Measurements from ENCODE around the gene RNPEP.

Gene RNPEP

DNA sequence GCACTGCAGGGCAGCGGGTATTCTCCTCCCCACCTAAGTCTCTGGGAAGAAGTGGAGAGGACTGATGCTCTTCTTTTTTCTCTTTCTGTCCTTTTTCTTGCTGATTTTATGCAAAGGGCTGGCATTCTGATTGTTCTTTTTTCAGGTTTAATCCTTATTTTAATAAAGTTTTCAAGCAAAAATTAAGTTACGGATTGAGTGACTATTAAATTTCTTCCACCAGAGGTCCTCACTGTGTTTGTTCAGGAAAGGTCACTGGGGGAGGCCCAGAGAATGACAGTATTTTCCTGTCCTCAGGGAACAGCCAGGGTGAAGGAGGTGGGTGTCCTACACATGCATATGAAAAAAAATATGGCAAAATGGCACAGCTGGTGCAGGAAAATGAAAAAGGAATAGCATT, 23.5 kb downstream of the RNPEP start:
- H3K27me3 Mint-ChIP-seq: no peaks in the 10 kb centered on the region
- H3K4me1 Mint-ChIP-seq: peaks cover 7% of the 10 kb centered on the region
- no peaks in the 10 kb centered on the region for H3K9me3 Mint-ChIP-seq
- H3K4me3 Mint-ChIP-seq: no peak overlapping the region
- ATAC-seq (replicated peaks; ENCODE audit: extremely low read depth, poor library complexity, severe bottlenecking) (no peak), DNase-seq (ENCODE audit: low spot score in 2 of 2) (no peak)
- no peak overlapping the region for H3K27ac Mint-ChIP-seq (ENCODE audit: low read depth)
- peaks cover 32% of the 10 kb centered on the region for H3K36me3 Mint-ChIP-seq (ENCODE audit: insufficient read depth)

DNA sequence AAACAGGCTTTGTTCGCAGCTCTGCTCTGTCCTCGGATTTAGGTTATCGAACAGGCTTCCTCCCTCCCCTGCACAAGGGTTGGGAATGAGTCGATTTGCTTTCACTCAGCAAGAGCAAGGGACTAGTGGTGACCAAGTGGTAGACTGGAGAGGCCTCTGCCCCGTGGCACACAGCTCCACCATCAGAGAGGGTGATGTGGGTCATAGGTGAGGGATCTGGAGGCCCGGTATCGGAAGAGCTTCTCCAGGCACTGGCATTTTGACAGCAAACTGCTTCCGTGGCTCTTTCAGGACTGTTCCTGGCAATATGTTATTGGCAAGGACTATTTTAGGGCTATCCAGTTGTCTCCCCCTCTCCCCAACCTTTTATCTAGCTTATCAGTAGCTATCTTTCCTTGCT, 24.9 kb downstream of the RNPEP start:
- H3K36me3 Mint-ChIP-seq (ENCODE audit: insufficient read depth): peaks cover 26% of the 10 kb centered on the region
- H3K27ac Mint-ChIP-seq (ENCODE audit: low read depth): no peak overlapping the region
- no peak for DNase-seq (ENCODE audit: low spot score in 2 of 2)
- no peaks in the 10 kb centered on the region for H3K9me3 Mint-ChIP-seq
- H3K27me3 Mint-ChIP-seq: no peaks in the 10 kb centered on the region
- ATAC-seq (replicated peaks; ENCODE audit: extremely low read depth, poor library complexity, severe bottlenecking): no peak
- H3K4me3 Mint-ChIP-seq: no peak overlapping the region
- peaks cover 7% of the 10 kb centered on the region for H3K4me1 Mint-ChIP-seq

DNA sequence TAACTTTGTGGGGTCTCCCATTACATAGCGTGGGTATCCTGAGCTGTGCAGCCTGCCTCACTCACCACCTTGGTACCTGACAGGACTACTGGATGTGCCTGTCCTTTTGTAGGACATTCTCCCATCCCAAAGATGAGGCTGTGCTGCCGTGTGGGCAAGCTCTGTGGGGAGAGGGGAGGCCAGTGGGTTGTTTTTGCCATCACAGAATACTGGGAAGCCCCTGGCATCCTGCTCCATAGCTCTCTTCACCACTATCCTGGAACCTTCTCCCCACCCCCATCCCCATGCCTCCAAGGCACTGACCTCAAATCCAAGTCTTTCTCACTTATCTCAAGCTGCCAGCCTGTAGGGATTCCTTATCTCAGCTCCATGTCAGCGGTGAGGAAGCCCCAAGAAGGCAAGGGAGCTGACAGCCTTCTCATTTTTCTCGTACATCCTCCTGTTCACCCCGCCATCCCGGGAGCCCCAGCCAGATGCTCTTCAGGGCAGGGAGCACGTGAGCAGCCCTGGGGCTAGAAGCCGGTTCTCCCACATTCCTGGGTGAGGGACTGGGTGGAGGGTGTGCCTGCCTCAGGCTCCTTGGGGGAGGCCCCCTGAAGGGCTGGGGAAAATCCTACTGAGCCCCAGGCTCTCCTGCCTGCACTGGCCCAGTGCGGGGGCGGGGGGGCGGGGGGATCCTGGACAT, 25.5 kb downstream of the RNPEP start:
- no peak overlapping the region for H3K4me3 Mint-ChIP-seq
- DNase-seq (ENCODE audit: low spot score in 2 of 2) (no peak), ATAC-seq (replicated peaks; ENCODE audit: extremely low read depth, poor library complexity, severe bottlenecking) (no peak)
- H3K4me1 Mint-ChIP-seq: peaks cover 7% of the 10 kb centered on the region
- H3K27ac Mint-ChIP-seq (ENCODE audit: low read depth): no peak overlapping the region
- H3K9me3 Mint-ChIP-seq: no peaks in the 10 kb centered on the region
- peaks cover 21% of the 10 kb centered on the region for H3K36me3 Mint-ChIP-seq (ENCODE audit: insufficient read depth)
- H3K27me3 Mint-ChIP-seq: no peaks in the 10 kb centered on the region

DNA sequence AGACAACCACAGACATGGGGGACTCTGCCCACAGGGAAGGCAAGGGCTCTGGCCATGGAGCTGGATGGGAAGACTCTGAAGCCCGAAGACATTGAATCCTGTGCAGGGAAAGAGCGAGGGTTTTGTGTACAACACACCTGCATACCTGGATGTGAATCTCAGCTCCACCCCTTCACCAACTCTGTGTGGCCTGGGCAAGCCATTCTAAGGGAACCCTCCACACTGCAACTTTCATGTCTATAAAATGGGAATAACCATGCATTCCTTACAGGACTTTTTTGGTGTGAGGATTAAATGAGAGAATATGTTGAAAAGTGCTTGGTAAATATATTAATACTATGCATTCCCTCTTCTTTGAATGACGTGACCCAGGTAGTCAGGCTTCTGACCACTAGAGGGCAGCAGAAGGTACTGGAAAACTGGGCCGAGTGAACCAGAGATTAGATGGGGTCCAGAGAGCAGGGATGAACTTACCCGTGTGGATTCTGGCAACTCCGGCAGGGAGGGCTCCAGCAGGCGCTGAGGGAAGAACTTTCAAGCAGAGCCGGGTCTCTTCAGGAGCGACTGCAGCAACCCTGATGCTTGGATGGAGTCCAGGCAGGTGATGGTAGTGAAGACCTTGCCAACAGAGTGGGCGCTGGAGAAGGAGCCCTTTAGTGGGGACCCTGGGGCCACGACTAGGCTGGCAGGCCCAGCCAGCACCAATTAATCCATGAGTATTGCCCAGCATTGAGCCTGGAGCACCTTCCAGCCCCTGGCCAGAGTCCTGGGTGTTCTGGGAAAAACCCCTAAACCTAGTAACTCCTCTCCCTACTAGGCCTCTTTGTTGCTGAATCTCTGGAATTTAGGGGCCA, 27.1 kb downstream of the RNPEP start:
- no peak for ATAC-seq (replicated peaks; ENCODE audit: extremely low read depth, poor library complexity, severe bottlenecking)
- peaks cover 10% of the 10 kb centered on the region for H3K36me3 Mint-ChIP-seq (ENCODE audit: insufficient read depth)
- H3K4me1 Mint-ChIP-seq: peaks cover 7% of the 10 kb centered on the region
- no peak overlapping the region for H3K4me3 Mint-ChIP-seq
- no peaks in the 10 kb centered on the region for H3K9me3 Mint-ChIP-seq
- H3K27me3 Mint-ChIP-seq: no peaks in the 10 kb centered on the region
- no peak overlapping the region for H3K27ac Mint-ChIP-seq (ENCODE audit: low read depth)
- DNase-seq (ENCODE audit: low spot score in 2 of 2): peak; percentile 32 to 38

DNA sequence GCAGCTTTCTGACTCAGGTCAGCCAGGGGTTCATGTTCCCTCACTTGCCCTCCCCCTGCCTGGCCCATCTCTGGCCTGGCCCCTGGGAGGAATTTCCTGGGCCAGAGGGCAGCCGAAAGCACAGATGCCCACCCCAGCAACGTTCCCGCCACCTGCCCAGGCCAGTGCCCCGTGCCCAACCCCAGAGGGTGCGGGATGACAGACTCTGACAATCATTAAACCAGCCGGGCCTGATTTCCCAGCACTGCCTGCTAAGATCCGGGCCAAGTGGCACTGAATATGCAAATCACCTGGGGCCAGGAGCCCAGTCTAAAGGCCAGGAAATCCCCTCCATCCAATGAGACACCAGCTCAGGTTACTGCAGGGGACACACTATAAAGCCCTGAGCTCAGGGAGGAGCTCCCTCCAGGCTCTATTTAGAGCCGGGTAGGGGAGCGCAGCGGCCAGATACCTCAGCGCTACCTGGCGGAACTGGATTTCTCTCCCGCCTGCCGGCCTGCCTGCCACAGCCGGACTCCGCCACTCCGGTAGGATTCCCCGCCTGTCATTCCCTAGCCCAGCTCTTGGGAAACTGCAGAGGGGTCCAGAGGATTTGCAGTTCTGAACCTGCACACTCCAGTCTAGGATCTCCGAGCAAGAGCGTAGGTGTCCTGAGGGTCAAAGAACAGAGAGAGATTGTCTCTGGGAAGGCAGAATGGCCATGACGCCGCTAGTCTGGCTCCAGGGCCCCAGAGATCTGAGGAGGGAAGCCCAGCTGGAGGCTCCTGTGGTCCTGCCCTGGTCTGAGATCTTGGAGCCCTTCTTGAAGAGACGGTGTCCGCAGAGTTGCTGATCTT, 27.9 kb downstream of the RNPEP start, which contains the start of gene ELF3:
Gene ELF3, plus strand, starts transcription at position 408 of the 836 bp plus-strand sequence. CDS start 550 bp downstream, outside the sequence.
- Mint-ChIP-seq H3K27me3 (no peaks in the 10 kb centered on the region), H3K27ac (ENCODE audit: low read depth) (no peak within 1 kb of the TSS), H3K36me3 (ENCODE audit: insufficient read depth) (peaks cover 7% of the 10 kb centered on the region), H3K4me1 (peaks cover 7% of the 10 kb centered on the region), H3K4me3 (no peak within 1 kb of the TSS), H3K9me3 (no peaks in the 10 kb centered on the region)
- no peak for DNase-seq (ENCODE audit: low spot score in 2 of 2)
- ATAC-seq (replicated peaks; ENCODE audit: extremely low read depth, poor library complexity, severe bottlenecking): no peak

DNA sequence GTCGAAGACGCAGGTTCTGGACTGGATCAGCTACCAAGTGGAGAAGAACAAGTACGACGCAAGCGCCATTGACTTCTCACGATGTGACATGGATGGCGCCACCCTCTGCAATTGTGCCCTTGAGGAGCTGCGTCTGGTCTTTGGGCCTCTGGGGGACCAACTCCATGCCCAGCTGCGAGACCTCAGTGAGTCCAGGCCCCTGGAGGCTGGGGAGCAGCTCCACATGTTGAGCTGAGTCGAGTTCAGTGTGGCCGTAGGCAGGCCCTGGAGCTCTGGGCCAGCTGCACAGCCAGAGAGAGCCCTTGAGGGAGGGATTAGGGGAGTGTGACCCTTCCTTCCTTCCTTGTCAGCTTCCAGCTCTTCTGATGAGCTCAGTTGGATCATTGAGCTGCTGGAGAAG, 29.5 kb downstream of the RNPEP start:
- Mint-ChIP-seq H3K9me3 (no peaks in the 10 kb centered on the region), H3K4me3 (no peak overlapping the region), H3K27me3 (peaks cover 9% of the 10 kb centered on the region), H3K36me3 (ENCODE audit: insufficient read depth) (peaks cover 4% of the 10 kb centered on the region), H3K4me1 (peaks cover 7% of the 10 kb centered on the region), H3K27ac (ENCODE audit: low read depth) (no peak overlapping the region)
- DNase-seq (ENCODE audit: low spot score in 2 of 2) (no peak), ATAC-seq (replicated peaks; ENCODE audit: extremely low read depth, poor library complexity, severe bottlenecking) (no peak)

DNA sequence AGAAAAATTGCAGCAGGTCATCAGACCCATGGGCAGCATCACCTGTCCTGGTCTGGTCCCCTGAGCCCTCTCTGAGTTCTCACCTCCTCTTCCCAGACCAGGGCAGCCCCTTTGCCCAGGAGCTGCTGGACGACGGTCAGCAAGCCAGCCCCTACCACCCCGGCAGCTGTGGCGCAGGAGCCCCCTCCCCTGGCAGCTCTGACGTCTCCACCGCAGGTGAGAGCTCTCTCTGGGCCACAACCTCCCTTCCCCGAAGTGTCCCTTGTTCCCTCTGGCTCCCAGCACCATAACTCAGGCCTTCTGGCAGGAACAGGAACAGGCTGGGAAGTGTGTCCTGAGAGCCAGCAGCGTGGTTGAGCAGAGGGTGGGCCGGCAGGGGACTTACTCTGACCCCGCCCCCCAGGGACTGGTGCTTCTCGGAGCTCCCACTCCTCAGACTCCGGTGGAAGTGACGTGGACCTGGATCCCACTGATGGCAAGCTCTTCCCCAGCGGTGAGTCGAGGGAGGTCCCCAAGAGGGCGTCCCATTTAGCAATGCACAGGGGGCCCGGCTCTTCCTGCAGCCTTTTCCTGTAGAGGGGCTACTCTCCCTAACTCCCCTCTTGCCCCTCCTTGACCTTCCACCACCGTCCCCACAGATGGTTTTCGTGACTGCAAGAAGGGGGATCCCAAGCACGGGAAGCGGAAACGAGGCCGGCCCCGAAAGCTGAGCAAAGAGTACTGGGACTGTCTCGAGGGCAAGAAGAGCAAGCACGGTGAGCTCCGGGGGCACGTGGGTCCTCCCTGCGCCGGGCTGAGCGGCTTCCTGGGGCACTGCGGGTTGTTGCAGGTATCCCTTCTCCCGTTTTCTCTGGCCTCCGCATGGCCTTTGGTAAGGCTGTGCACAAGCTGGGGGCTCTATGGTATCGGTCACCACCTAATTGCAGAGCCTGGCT, 30.4 kb downstream of the RNPEP start:
- no peak overlapping the region for H3K4me3 Mint-ChIP-seq
- no peak for ATAC-seq (replicated peaks; ENCODE audit: extremely low read depth, poor library complexity, severe bottlenecking)
- no peak overlapping the region for H3K27ac Mint-ChIP-seq (ENCODE audit: low read depth)
- no peak for DNase-seq (ENCODE audit: low spot score in 2 of 2)
- H3K9me3 Mint-ChIP-seq: no peaks in the 10 kb centered on the region
- H3K4me1 Mint-ChIP-seq: peaks cover 7% of the 10 kb centered on the region
- peaks cover 16% of the 10 kb centered on the region for H3K27me3 Mint-ChIP-seq
- peaks cover 4% of the 10 kb centered on the region for H3K36me3 Mint-ChIP-seq (ENCODE audit: insufficient read depth)

DNA sequence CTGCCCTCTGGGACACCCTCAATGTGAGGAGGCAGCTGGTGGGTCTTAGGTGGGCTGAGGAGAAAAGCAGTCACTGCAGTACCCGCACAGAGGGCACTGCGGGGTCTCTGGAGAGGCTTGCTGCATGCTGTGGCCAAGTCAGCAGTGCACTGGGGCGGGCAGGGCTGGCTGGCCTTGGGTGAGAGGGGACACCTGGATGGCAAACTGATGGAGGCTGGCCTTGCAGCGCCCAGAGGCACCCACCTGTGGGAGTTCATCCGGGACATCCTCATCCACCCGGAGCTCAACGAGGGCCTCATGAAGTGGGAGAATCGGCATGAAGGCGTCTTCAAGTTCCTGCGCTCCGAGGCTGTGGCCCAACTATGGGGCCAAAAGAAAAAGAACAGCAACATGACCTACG, 31.2 kb downstream of the RNPEP start:
- no peak overlapping the region for H3K27ac Mint-ChIP-seq (ENCODE audit: low read depth)
- H3K27me3 Mint-ChIP-seq: peaks cover 16% of the 10 kb centered on the region
- peaks cover 4% of the 10 kb centered on the region for H3K36me3 Mint-ChIP-seq (ENCODE audit: insufficient read depth)
- ATAC-seq (replicated peaks; ENCODE audit: extremely low read depth, poor library complexity, severe bottlenecking) (no peak), DNase-seq (ENCODE audit: low spot score in 2 of 2) (no peak)
- peaks cover 7% of the 10 kb centered on the region for H3K4me1 Mint-ChIP-seq
- H3K9me3 Mint-ChIP-seq: no peaks in the 10 kb centered on the region
- no peak overlapping the region for H3K4me3 Mint-ChIP-seq

DNA sequence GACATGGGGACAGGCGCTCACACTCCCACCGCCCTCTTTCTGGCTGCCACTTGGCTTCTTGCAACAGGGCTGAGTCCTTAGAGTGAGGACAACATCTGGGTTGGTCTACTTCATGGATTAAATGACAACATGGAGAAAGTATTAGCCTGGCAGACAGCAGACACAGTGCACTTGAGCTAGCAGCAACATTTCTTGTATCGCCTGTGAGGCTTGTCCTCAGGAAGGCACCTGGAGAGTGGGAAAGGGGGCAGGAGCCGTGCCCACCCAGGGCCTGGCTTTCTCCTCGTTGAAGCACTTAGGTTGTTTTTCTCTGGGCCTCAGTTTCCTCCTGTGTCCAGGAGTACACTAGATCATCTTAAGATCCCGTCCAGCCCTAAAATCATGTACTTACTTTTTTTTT, 31.6 kb downstream of the RNPEP start:
- H3K27ac Mint-ChIP-seq (ENCODE audit: low read depth): no peak overlapping the region
- ATAC-seq (replicated peaks; ENCODE audit: extremely low read depth, poor library complexity, severe bottlenecking) (no peak), DNase-seq (ENCODE audit: low spot score in 2 of 2) (no peak)
- peaks cover 7% of the 10 kb centered on the region for H3K4me1 Mint-ChIP-seq
- peaks cover 4% of the 10 kb centered on the region for H3K36me3 Mint-ChIP-seq (ENCODE audit: insufficient read depth)
- no peak overlapping the region for H3K4me3 Mint-ChIP-seq
- peaks cover 16% of the 10 kb centered on the region for H3K27me3 Mint-ChIP-seq
- H3K9me3 Mint-ChIP-seq: no peaks in the 10 kb centered on the region

DNA sequence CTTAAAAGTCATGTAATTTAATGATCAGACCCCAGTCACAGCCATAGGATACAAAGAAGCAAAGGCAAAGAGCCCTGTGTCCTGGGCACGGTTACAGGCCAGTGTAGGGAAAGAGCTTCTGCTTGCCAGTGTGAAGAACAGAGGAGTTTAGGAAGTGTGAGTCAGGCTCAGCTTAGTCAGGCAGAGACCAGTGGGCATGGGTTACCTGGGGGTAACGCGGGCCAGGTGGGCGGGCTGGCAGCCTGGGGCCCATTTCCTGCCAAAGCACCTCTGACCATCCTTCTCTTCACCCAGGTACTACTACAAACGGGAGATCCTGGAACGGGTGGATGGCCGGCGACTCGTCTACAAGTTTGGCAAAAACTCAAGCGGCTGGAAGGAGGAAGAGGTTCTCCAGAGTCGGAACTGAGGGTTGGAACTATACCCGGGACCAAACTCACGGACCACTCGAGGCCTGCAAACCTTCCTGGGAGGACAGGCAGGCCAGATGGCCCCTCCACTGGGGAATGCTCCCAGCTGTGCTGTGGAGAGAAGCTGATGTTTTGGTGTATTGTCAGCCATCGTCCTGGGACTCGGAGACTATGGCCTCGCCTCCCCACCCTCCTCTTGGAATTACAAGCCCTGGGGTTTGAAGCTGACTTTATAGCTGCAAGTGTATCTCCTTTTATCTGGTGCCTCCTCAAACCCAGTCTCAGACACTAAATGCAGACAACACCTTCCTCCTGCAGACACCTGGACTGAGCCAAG, 32.6 kb downstream of the RNPEP start:
- no peak for DNase-seq (ENCODE audit: low spot score in 2 of 2)
- Mint-ChIP-seq H3K4me3 (no peak overlapping the region), H3K27ac (ENCODE audit: low read depth) (no peak overlapping the region), H3K4me1 (no peaks in the 10 kb centered on the region), H3K36me3 (ENCODE audit: insufficient read depth) (peaks cover 4% of the 10 kb centered on the region), H3K27me3 (peaks cover 16% of the 10 kb centered on the region), H3K9me3 (no peaks in the 10 kb centered on the region)
- no peak for ATAC-seq (replicated peaks; ENCODE audit: extremely low read depth, poor library complexity, severe bottlenecking)

DNA sequence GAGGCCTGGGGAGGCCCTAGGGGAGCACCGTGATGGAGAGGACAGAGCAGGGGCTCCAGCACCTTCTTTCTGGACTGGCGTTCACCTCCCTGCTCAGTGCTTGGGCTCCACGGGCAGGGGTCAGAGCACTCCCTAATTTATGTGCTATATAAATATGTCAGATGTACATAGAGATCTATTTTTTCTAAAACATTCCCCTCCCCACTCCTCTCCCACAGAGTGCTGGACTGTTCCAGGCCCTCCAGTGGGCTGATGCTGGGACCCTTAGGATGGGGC, 33.2 kb downstream of the RNPEP start:
- no peak overlapping the region for H3K27ac Mint-ChIP-seq (ENCODE audit: low read depth)
- ATAC-seq (replicated peaks; ENCODE audit: extremely low read depth, poor library complexity, severe bottlenecking): no peak

More for the DNA sequence above, 33.2 kb downstream of the RNPEP start:
- no peaks in the 10 kb centered on the region for H3K9me3 Mint-ChIP-seq
- peaks cover 4% of the 10 kb centered on the region for H3K36me3 Mint-ChIP-seq (ENCODE audit: insufficient read depth)
- no peak for DNase-seq (ENCODE audit: low spot score in 2 of 2)
- H3K4me3 Mint-ChIP-seq: no peak overlapping the region
- H3K4me1 Mint-ChIP-seq: no peaks in the 10 kb centered on the region
- H3K27me3 Mint-ChIP-seq: peaks cover 16% of the 10 kb centered on the region
